Renal cortex interstitium (tissue), 11 donors: ENCODE measurements around the gene SEMA7A. TPM values are rescaled to one million over a fixed set of nuclear protein-coding genes. Genes with fewer than 3 reads are reported as not detected.
"Not testable (repeated sequence)": the region's sequence is repeated elsewhere in the genome, so short reads cannot be mapped to it uniquely, and the experiment has no call there.

ENCODE experiments used
- DNase-seq, 11 donors: peaks; one replicate each; pipeline ENCODE4 v3.0.0-alpha.2; 2013; ENCODE audit warnings: low read depth in 9 of 11, low spot score in 4 of 11; ENCODE audit errors: extremely low read depth in 1 of 11
- polyA plus RNA-seq, 3 donors: library from polyadenylated mRNA; unstranded; fragments of 120-200 nt; gene quantifications; one replicate each; pipeline ENCODE4 v1.2.1, GENCODE V29; 2013; ENCODE audit not compliant: insufficient read length in 3 of 3

SEMA7A gene
- polyA plus RNA-seq, 3 donors: 4.7 to 7.1 (median 5.2) TPM

GRCh38 chr15:74368121-74368520 lies 65.6 kb downstream of the SEMA7A start:
- no peak for DNase-seq

GRCh38 chr15:74367296-74367854 lies 66.4 kb downstream of the SEMA7A start, which contains the start of gene CYP11A1:
TSS of gene CYP11A1 (minus strand) at chr15:74367646. CDS start at chr15:74367585, 61 bp downstream.
- no peak for DNase-seq

- DNase-seq: peak in 4 of 11 donors; percentile 43 to 66 (median 56)
Observed at GRCh38 chr15:74365598-74366445, 67.9 kb downstream of the SEMA7A start.

GRCh38 chr15:74364936-74365597 lies 68.7 kb downstream of the SEMA7A start:
- no peak for DNase-seq

- no peak for DNase-seq
Observed at GRCh38 chr15:74362482-74362881, 71.3 kb downstream of the SEMA7A start.

GRCh38 chr15:74360855-74361254 lies 72.9 kb downstream of the SEMA7A start:
- DNase-seq: not testable (repeated sequence)

- DNase-seq: not testable (repeated sequence)
Observed at GRCh38 chr15:74359376-74359775, 74.4 kb downstream of the SEMA7A start.

Other genes starting within 250 kb of the SEMA7A start
- 10 to 100 TPM; 24.4 to 40.6 (median 35.4) TPM for gene STRA6, start 231.2 kb downstream of the SEMA7A start, polyA plus RNA-seq
- 10 to 100 TPM in 1 of 3 donors, 1 to 10 TPM in 2; 5.0 to 10.7 (median 6.6) TPM for gene CCDC33, start 197.6 kb downstream of the SEMA7A start, polyA plus RNA-seq
- 1 to 10 TPM in 2 of 3 donors, under 1 TPM in 1; 1.00 to 1.2 (median 1.1) TPM for gene CYP11A1, start 66.3 kb downstream of the SEMA7A start, polyA plus RNA-seq
- 10 to 100 TPM; 60.2 to 68.7 (median 66.8) TPM for gene UBL7, start 27.2 kb upstream of the SEMA7A start, polyA plus RNA-seq
- gene ARID3B, start 107.3 kb upstream of the SEMA7A start, polyA plus RNA-seq: 10 to 100 TPM; 13.5 to 17.7 (median 17.1) TPM
- gene CLK3, start 181.9 kb upstream of the SEMA7A start, polyA plus RNA-seq: 10 to 100 TPM; 70.5 to 89.5 (median 72.9) TPM